Body of pancreas (tissue), 4 donors: ENCODE data around the gene CYP46A1.

ENCODE experiments used
- POLR2A ChIP-seq, 3 donors: fragments of 450-650 bp; IDR thresholded peaks; one replicate each; pipeline ENCODE4 v1.6.1; 2016; ENCODE audit warnings: antibody characterized with exemption in 3 of 3, mild to moderate bottlenecking in 2 of 3
- TF ChIP-seq, protein P1 (sequence below), 7 experiments: fragments of 450-650 bp in 4 of 7; fragments of 200-600 bp in 3 of 7; sonication (generic) in 3 of 7; IDR thresholded peaks; one replicate each; pipeline ENCODE4 v1.5.1; 2016 to 2019; ENCODE audit warnings: antibody characterized with exemption in 7 of 7

DNA sequence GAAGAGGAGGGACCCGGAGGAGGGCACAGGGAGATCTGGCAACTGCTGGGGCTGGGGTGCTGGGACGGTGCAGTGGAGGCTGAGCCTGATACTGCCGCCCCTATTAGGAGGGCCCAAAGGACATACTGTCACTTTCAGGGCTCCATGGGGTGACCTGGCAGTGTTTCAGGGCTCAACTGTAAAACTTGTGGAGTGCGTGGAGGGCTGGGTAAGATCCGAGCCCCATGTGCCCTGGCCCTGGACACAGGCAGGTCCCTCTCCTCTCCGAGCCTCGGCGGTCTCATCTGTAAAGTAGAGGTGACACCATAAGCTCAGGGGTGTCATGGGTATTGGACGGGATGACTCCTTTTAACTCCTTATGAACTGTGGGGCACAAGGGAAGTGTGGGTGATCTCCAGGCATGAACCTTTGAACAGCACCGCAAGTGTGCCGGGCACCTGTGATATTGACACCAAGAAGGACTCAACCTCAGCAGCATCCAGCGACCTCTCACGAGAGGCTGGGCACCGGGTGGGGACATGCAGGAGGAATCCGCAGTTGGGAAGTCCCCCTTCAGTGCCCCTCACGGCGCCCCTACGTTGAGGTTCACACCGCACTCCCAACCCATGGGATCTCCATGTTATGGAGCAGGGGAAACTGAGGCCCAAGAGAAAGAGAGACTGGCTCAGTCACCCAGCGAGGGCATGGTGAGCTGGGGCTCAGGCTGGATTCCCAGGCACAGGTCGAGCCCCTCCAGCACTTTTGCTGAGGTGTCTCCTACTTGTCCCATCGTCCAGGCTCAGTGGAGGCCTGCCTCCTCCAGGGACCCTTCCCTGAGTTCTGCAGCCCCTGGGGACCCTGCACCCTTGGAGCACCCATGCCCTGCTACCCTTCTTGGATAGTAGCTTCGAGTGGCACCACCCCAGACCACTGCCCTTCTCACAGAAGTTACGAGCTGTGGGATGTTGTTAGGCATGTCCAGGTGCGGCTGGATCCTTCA lies 58.7 kb downstream of the CYP46A1 start:
- TF ChIP-seq, protein P1, sequence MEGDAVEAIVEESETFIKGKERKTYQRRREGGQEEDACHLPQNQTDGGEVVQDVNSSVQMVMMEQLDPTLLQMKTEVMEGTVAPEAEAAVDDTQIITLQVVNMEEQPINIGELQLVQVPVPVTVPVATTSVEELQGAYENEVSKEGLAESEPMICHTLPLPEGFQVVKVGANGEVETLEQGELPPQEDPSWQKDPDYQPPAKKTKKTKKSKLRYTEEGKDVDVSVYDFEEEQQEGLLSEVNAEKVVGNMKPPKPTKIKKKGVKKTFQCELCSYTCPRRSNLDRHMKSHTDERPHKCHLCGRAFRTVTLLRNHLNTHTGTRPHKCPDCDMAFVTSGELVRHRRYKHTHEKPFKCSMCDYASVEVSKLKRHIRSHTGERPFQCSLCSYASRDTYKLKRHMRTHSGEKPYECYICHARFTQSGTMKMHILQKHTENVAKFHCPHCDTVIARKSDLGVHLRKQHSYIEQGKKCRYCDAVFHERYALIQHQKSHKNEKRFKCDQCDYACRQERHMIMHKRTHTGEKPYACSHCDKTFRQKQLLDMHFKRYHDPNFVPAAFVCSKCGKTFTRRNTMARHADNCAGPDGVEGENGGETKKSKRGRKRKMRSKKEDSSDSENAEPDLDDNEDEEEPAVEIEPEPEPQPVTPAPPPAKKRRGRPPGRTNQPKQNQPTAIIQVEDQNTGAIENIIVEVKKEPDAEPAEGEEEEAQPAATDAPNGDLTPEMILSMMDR (IDR thresholded peaks at IDR 0.05), result no peak
- TF ChIP-seq POLR2A (IDR thresholded peaks at IDR 0.05), result no peak
